PC-9 (cell line): ENCODE measurements around the gene SHCBP1L. TPM values are rescaled to one million over a fixed set of nuclear protein-coding genes. Genes with fewer than 3 reads are reported as not detected.

Source experiments
- BruUV-seq: library from RNA; stranded (reverse); fragments of 400-500 nt; replicated peaks from 2 replicates; lab custom pipeline; 2021; lab: Mats Ljungman, UMichigan
- CTCF ChIA-PET: fragments of 300-600 bp; sonication (Branson Sonifier 250); formaldehyde crosslinking; loops from one replicate; lab custom pipeline; 2022; ENCODE audit warnings: antibody characterized with exemption; lab: Charles Lee
- POLR2A ChIA-PET: fragments of 300-600 bp; sonication (Branson Sonifier 250); formaldehyde crosslinking; loops from one replicate; lab custom pipeline; 2022; ENCODE audit warnings: antibody characterized with exemption; ENCODE audit not compliant: unreplicated experiment; lab: Charles Lee
- DNase-seq, 2 experiments: peaks; one replicate each; pipeline versions ENCODE4 v3.0.0 to v3.0.0-alpha.2; 2015 to 2022; ENCODE audit warnings: mixed read lengths in 1 of 2
- H2AFZ ChIP-seq: fragments of 200-600 bp; sonication (generic); 2 replicates; pipeline ENCODE4 v1.8.1; 2017; ENCODE audit warnings: antibody characterized with exemption
- H3F3A ChIP-seq: fragments of 200-600 bp; sonication (generic); 2 replicates; pipeline ENCODE4 v1.8.1; 2017; ENCODE audit warnings: antibody characterized with exemption, mild to moderate bottlenecking, low read depth; ENCODE audit not compliant: insufficient read depth
- H3K27ac ChIP-seq: fragments of 200-600 bp; sonication (generic); 2 replicates; pipeline ENCODE4 v1.6.1; 2016; ENCODE audit warnings: mixed run types
- H3K27me3 ChIP-seq: fragments of 200-600 bp; sonication (generic); 2 replicates; pipeline ENCODE4 v1.6.1; 2016; ENCODE audit warnings: low read depth, mixed run types; ENCODE audit not compliant: insufficient read depth
- H3K36me3 ChIP-seq: fragments of 200-600 bp; sonication (generic); 2 replicates; pipeline ENCODE4 v1.6.1; 2016; ENCODE audit warnings: low read depth, mixed run types
- H3K4me1 ChIP-seq: fragments of 200-600 bp; sonication (generic); replicated peaks from 2 replicates; pipeline ENCODE4 v1.6.1; 2016; ENCODE audit warnings: mixed run types; ENCODE audit not compliant: insufficient read depth
- H3K4me2 ChIP-seq: fragments of 200-600 bp; sonication (generic); 2 replicates; pipeline ENCODE4 v1.6.1; 2017; ENCODE audit warnings: mixed run types
- H3K4me3 ChIP-seq: fragments of 200-600 bp; sonication (generic); 2 replicates; pipeline ENCODE4 v1.6.1; 2016; ENCODE audit warnings: mixed run types
- H3K79me2 ChIP-seq: fragments of 200-600 bp; sonication (generic); 2 replicates; pipeline ENCODE4 v1.6.1; 2017; ENCODE audit warnings: low read depth, mixed run types
- H3K9me2 ChIP-seq: fragments of 200-600 bp; sonication (generic); 2 replicates; pipeline ENCODE4 v1.8.1; 2017; ENCODE audit warnings: mild to moderate bottlenecking; ENCODE audit not compliant: insufficient read depth
- H3K9me3 ChIP-seq: fragments of 200-600 bp; sonication (generic); 2 replicates; pipeline ENCODE4 v1.8.1; 2016; ENCODE audit warnings: low read depth; ENCODE audit not compliant: insufficient read depth
- H4K20me1 ChIP-seq: fragments of 200-600 bp; sonication (generic); 2 replicates; pipeline ENCODE4 v1.8.1; 2017; ENCODE audit not compliant: insufficient read depth
- CTCF ChIP-seq: fragments of 200-600 bp; sonication (generic); conservative IDR thresholded peaks from 2 replicates; pipeline ENCODE4 v1.6.1; 2017; ENCODE audit warnings: mixed run types, antibody characterized with exemption, mild to moderate bottlenecking, moderate library complexity
- EZH2 ChIP-seq: fragments of 200-600 bp; sonication (generic); IDR thresholded peaks from 2 replicates; pipeline ENCODE4 v1.8.0; 2017; ENCODE audit warnings: antibody characterized with exemption, low read depth
- intact Hi-C: fragments of 100-400 bp; cut with micrococcal nuclease; formaldehyde crosslinking; loops from one replicate; pipeline ENCODE4 v1.10.0; 2022; ENCODE audit not compliant: unreplicated experiment
- total RNA-seq: library from RNA; stranded (reverse); gene quantifications from 2 replicates; pipeline ENCODE4 v1.2.3, GENCODE V29; 2021

SHCBP1L gene
- total RNA-seq, 1 experiment from 2014 or later = not detected

GRCh38 chr1:182984621-182985020 lies 31.7 kb upstream of the SHCBP1L start:
- DNase-seq = no peak
- Histone ChIP-seq H3F3A (no peaks in the 10 kb centered on the region; the same call in 1 of the 2 replicates), H3K4me3 (no peak overlapping the region), H3K4me1 (no peaks in the 10 kb centered on the region), H3K9me2 (peaks cover under 1% of the 10 kb centered on the region; the same call in 1 of the 2 replicates), H3K27me3 (no peaks in the 10 kb centered on the region), H3K9me3 (no peaks in the 10 kb centered on the region; the same call in 1 of the 2 replicates), H3K36me3 (no peaks in the 10 kb centered on the region), H3K79me2 (no peaks in the 10 kb centered on the region), H4K20me1 (no peaks in the 10 kb centered on the region), H3K27ac (no peak overlapping the region), H2AFZ (no peak overlapping the region), H3K4me2 (no peak overlapping the region)
- ChIA-PET POLR2A (interaction anchor here (0.7 kb wide), 1 partner anchor 62 kb away, joined by 3 read pairs; no protein-coding TSS in a partner anchor), CTCF (no interaction called here)
- no peak for TF ChIP-seq EZH2
- TF ChIP-seq CTCF = no peak
- intact Hi-C loops = no loop called here
- BruUV-seq = no TSS peak

GRCh38 chr1:182984138-182984537 lies 31.2 kb upstream of the SHCBP1L start:
- ChIA-PET POLR2A (interaction anchor here (0.7 kb wide), 1 partner anchor 63 kb away, joined by 3 read pairs; no protein-coding TSS in a partner anchor), CTCF (no interaction called here)
- no TSS peak for BruUV-seq
- Histone ChIP-seq H3F3A (peaks cover 3% of the 10 kb centered on the region; the same call in 1 of the 2 replicates), H3K36me3 (no peaks in the 10 kb centered on the region), H3K9me3 (no peaks in the 10 kb centered on the region; the same call in 1 of the 2 replicates), H3K27ac (no peak overlapping the region), H3K4me2 (no peak overlapping the region), H3K9me2 (peaks cover 4% of the 10 kb centered on the region; the same call in 1 of the 2 replicates), H2AFZ (no peak overlapping the region), H3K79me2 (no peaks in the 10 kb centered on the region), H3K4me1 (no peaks in the 10 kb centered on the region), H3K27me3 (no peaks in the 10 kb centered on the region), H3K4me3 (no peak overlapping the region), H4K20me1 (no peaks in the 10 kb centered on the region)
- DNase-seq = no peak
- TF ChIP-seq EZH2 = no peak
- no peak for TF ChIP-seq CTCF
- intact Hi-C loops = no loop called here

GRCh38 chr1:182978151-182978853 lies 25.3 kb upstream of the SHCBP1L start:
- no peak overlapping the region for H3K4me2 ChIP-seq
- peaks cover 4% of the 10 kb centered on the region; the same call in 1 of the 2 replicates for H3K9me2 ChIP-seq
- DNase-seq = no peak
- H4K20me1 ChIP-seq = no peaks in the 10 kb centered on the region
- H3F3A ChIP-seq = peaks cover 6% of the 10 kb centered on the region; the same call in 1 of the 2 replicates
- BruUV-seq = no TSS peak
- ChIA-PET POLR2A (no interaction called here), CTCF (no interaction called here)
- TF ChIP-seq EZH2 (no peak), CTCF (no peak)
- intact Hi-C loops = no loop called here
- H3K36me3 ChIP-seq = no peaks in the 10 kb centered on the region
- H3K79me2 ChIP-seq = no peaks in the 10 kb centered on the region
- no peak overlapping the region for H3K27ac ChIP-seq
- no peaks in the 10 kb centered on the region for H3K9me3 ChIP-seq
- H2AFZ ChIP-seq = no peak overlapping the region
- no peak overlapping the region for H3K4me3 ChIP-seq
- peaks cover 10% of the 10 kb centered on the region for H3K4me1 ChIP-seq
- no peaks in the 10 kb centered on the region for H3K27me3 ChIP-seq
